Mucosa of descending colon (tissue), 3 donors: Measurements from ENCODE around the gene PDGFB. TPM values are rescaled to one million over a fixed set of nuclear protein-coding genes. Genes with fewer than 3 reads are reported as not detected.

ENCODE experiments used
- ATAC-seq: fragments of 200-7000 bp; cut with Tn5 transposase; one replicate; pipeline ENCODE4 v1.9.1; 2020; ENCODE audit warnings: mild to moderate bottlenecking, moderate library complexity
- DNase-seq, 3 donors: peaks; one replicate each; pipeline ENCODE4 v3.0.0-alpha.2; 2020
- H3K36me3 ChIP-seq: fragments of 200-600 bp; one replicate; pipeline ENCODE4 v1.8.0; 2021; ENCODE audit warnings: low read depth, mild to moderate bottlenecking
- H3K4me1 ChIP-seq: fragments of 200-600 bp; one replicate; pipeline ENCODE4 v1.8.0; 2021; ENCODE audit warnings: low read depth, mild to moderate bottlenecking
- H3K4me3 ChIP-seq: fragments of 200-600 bp; one replicate; pipeline ENCODE4 v1.8.0; 2021; ENCODE audit warnings: mild to moderate bottlenecking
- H3K9me3 ChIP-seq: fragments of 200-600 bp; one replicate; pipeline ENCODE4 v1.8.0; 2021; ENCODE audit warnings: mild to moderate bottlenecking
- intact Hi-C, 2 donors: fragments of 100-400 bp; cut with DNase I in 1 of 2; cut with micrococcal nuclease in 1 of 2; formaldehyde crosslinking; loops; one replicate each; pipeline versions ENCODE4 v1.11.0 to v1.11.1; 2022; cut with DNase I, micrococcal nuclease
- total RNA-seq, 3 donors: library from RNA; stranded (reverse); fragmentation: NEBNext Ultra II Directional in 2 of 3; extraction: Animal tissue kit (Norgen Biotek cat#: 25700) in 2 of 3; gene quantifications; one replicate each; pipeline versions ENCODE4 v1.2.1 to v1.2.4, GENCODE V29; 2021 to 2023
- TF ChIP-seq, protein P1 (sequence below): fragments of 200-600 bp; IDR thresholded peaks from one replicate; pipeline ENCODE4 v1.8.0; 2022; ENCODE audit warnings: antibody characterized with exemption, mild to moderate bottlenecking
- donor health status: DM: no; HTN: no; CAD: no; lungs with moderate emphysema.
- donor health status: DM: no; HTN: no; CAD: no.
- donor health status: DM: no; HTN: yes; CAD: no.

PDGFB gene
- total RNA-seq, 3 donors from 2014 or later: 1.8 to 16.6 (median 5.4) TPM

DNA sequence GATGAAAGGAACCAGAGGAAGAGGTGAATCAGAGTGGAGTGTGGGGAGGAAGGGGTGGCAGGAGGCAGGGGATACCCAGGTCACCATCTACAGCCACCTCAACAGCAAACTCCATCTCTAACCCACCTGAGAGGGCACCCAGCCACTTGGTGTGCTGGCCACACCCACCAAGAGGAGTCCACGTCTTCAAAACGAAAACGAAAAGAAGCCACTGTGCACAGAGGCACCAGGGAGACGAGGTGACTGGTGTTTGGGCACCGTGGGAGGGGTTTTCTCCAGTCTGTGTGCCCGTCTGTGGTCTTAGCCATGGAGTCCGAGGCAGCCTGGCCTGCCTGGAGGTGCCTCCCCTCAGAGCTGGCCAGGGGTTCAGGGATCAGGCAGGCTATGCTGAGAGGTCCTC, 20.2 kb downstream of the PDGFB start:
- TF ChIP-seq, protein P1, sequence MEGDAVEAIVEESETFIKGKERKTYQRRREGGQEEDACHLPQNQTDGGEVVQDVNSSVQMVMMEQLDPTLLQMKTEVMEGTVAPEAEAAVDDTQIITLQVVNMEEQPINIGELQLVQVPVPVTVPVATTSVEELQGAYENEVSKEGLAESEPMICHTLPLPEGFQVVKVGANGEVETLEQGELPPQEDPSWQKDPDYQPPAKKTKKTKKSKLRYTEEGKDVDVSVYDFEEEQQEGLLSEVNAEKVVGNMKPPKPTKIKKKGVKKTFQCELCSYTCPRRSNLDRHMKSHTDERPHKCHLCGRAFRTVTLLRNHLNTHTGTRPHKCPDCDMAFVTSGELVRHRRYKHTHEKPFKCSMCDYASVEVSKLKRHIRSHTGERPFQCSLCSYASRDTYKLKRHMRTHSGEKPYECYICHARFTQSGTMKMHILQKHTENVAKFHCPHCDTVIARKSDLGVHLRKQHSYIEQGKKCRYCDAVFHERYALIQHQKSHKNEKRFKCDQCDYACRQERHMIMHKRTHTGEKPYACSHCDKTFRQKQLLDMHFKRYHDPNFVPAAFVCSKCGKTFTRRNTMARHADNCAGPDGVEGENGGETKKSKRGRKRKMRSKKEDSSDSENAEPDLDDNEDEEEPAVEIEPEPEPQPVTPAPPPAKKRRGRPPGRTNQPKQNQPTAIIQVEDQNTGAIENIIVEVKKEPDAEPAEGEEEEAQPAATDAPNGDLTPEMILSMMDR: no peak
- Histone ChIP-seq H3K4me1 (no peaks in the 10 kb centered on the region), H3K36me3 (no peaks in the 10 kb centered on the region), H3K4me3 (no peak overlapping the region), H3K9me3 (no peaks in the 10 kb centered on the region)
- DNase-seq (no peak), ATAC-seq (no peak)
- intact Hi-C loops: no loop called here

DNA sequence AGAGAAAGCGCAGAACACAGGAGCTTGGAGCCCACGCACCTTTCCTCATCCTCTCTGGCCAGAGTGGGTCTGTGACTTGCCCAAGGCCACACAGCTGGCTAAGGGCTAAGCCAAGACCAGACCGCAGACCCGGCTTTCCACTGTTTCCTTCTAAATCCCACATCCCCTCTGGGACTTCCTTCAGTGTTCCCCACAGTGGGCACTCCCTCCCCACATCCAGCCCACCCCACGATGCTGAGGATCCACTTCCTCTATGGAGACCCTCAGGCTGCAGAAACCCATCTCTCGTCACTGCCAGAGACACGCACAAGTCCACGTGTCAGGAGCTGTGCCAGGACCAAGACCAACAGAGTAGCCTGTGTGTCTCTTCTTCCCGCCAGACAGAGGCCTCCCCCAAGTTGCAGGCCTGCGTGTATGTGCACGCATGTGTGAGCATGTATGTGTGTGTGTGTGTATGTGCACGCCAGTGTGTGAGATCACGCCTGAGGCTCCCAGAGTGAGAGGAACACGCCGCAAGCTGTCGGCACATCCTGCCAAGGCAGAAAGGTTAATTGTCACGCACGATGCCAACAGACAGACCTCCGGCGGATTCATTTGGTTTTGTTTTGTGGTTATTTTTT, 21.6 kb downstream of the PDGFB start:
- Histone ChIP-seq H3K4me3 (no peak overlapping the region), H3K4me1 (no peaks in the 10 kb centered on the region), H3K9me3 (no peaks in the 10 kb centered on the region), H3K36me3 (no peaks in the 10 kb centered on the region)
- ATAC-seq (no peak), DNase-seq (peak in 1 of 3 donors; percentile 31)
- TF ChIP-seq, protein P1: no peak
- intact Hi-C loops: no loop called here

DNA sequence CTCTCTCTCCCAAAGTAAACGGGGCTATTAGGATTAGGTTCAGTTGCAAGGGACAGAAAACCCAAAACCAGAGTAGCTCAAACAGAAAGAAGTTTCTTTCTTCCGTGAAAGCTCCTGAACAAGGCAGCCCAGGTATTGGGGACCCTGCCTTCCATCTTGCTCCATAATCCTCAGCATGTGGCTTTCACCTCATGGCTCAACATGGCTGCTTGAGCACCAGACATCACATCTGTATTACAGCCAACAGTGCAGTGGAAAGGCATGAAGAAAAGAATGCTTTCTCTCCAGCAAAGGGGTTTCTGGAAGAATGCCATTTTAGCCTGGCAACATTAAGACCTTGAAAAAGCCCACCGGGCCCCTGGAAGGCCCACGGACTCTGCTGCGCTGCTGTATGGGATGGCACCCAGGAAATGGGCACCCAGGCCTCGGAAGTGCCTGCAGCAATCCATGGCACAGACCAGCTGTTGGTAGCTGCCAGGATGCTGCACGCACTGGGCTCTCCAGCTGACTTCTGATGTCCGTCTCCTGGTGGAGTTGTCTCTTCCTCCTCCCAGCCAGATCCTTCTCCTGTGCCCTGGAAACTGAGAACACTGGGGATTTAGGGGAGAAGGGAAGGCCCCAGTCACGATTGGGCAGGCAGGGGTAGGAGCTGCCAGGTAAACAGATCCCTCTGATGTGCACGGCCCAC, 22.6 kb downstream of the PDGFB start:
- TF ChIP-seq, protein P1: no peak
- intact Hi-C loops: no loop called here
- DNase-seq (peak in 1 of 3 donors; percentile 14), ATAC-seq (no peak)
- Histone ChIP-seq H3K36me3 (no peaks in the 10 kb centered on the region), H3K4me1 (no peaks in the 10 kb centered on the region), H3K4me3 (no peak overlapping the region), H3K9me3 (no peaks in the 10 kb centered on the region)

DNA sequence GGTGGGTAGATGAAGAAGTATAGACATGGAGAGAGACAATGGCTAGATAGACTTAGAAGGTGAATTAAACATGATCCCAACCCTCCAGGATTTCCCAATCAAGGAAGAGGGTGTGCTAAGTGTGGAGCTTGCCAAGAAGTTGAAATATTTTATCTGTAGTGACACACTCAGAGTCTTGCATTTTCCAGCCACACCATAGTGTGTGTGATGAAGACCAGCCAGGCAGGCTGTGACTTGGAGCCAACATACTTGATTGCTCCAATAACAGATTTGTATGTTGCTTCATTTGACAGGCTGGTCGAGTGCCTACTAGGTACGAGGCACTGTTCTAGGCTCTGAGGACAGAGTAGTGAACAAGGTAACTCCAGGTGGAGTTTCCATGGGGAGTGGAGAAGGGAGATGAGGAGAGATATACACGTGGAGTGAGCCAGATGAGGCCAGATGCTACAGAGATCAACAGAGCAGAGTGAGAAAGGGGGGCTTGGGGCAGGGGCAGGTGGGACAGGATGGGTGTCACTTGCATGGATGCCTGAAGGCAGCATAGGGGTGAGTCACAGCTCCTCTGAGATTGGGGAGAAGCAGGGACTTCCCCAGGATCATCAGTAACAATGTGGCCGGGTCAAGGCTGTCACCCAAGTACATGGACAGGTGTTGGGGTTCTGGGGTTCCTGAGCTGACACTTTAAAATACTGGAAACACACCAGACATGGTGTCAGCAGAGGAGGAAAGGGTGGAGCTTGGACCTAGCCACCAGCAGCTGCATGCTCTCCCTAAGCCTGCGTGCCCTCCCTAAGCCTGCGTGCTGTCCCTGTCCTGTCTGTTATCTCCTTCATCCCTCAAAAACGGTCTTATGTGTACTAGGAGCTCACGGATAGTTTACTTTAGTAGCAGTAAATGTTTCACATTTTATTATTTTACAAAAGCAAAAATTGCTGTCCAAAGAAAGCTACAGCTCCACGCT, 23.6 kb downstream of the PDGFB start:
- H3K4me1 ChIP-seq: no peaks in the 10 kb centered on the region
- no peak overlapping the region for H3K4me3 ChIP-seq
- intact Hi-C loops: no loop called here
- DNase-seq (peak in 2 of 3 donors; percentile 2 to 6), ATAC-seq (no peak)
- H3K36me3 ChIP-seq: no peaks in the 10 kb centered on the region
- no peaks in the 10 kb centered on the region for H3K9me3 ChIP-seq
- TF ChIP-seq, protein P1: no peak

DNA sequence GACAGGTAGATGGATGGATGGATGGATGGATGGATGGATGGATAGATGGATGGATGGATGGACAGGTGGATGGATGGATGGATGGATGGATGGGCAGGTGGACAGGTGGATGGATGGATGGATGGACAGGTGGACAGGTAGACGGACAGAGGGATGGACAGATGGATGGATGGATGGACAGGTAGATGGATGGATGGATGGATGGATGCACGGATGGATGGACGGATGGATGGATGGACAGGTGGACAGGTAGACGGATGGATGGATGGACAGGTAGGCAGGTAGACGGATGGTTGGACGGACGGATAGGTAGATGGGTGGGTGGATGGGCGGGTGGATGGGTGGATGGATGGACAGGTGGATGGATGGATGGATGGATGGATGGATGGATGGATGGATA, 24.3 kb downstream of the PDGFB start:
- TF ChIP-seq, protein P1: no peak
- peak in 2 of 3 donors; percentile 2 to 10 for DNase-seq
- intact Hi-C loops: no loop called here
- no peak for ATAC-seq
- Histone ChIP-seq H3K4me3 (no peak overlapping the region), H3K4me1 (no peaks in the 10 kb centered on the region), H3K36me3 (no peaks in the 10 kb centered on the region), H3K9me3 (no peaks in the 10 kb centered on the region)
